COR-L47 (cell line): ENCODE data around the gene SPOCK1.

ENCODE experiments used
- DNase-seq: peaks from one replicate; lab custom pipeline; 2025; lab: John Stamatoyannopoulos, UW

Gene SPOCK1

GRCh38 chr5:137148159-137148558 lies 351.0 kb downstream of the SPOCK1 start:
- DNase-seq = no peak

GRCh38 chr5:137147346-137147745 lies 351.8 kb downstream of the SPOCK1 start:
- no peak for DNase-seq

GRCh38 chr5:137146402-137146890 lies 352.7 kb downstream of the SPOCK1 start:
- DNase-seq = no peak

GRCh38 chr5:137145721-137146120 lies 353.4 kb downstream of the SPOCK1 start:
- no peak for DNase-seq

- DNase-seq = no peak
These were observed 354.5 kb downstream of the SPOCK1 start for GRCh38 chr5:137144656-137145055.

GRCh38 chr5:137142764-137143605 lies 356.1 kb downstream of the SPOCK1 start:
- DNase-seq = no peak

GRCh38 chr5:137142346-137142745 lies 356.8 kb downstream of the SPOCK1 start:
- no peak for DNase-seq

- no peak for DNase-seq
These were observed 357.3 kb downstream of the SPOCK1 start for GRCh38 chr5:137141779-137142178.

- DNase-seq = peak; percentile 53
These were observed 362.0 kb downstream of the SPOCK1 start for GRCh38 chr5:137136991-137137632.

- no peak for DNase-seq
These were observed 364.1 kb downstream of the SPOCK1 start for GRCh38 chr5:137134920-137135532.

GRCh38 chr5:137129886-137130680 lies 369.0 kb downstream of the SPOCK1 start:
- DNase-seq = no peak

GRCh38 chr5:137128012-137128411 lies 371.1 kb downstream of the SPOCK1 start:
- DNase-seq = no peak

GRCh38 chr5:137126829-137127228 lies 372.3 kb downstream of the SPOCK1 start:
- DNase-seq = peak; percentile 3

- DNase-seq = peak; percentile 55
These were observed 376.6 kb downstream of the SPOCK1 start for GRCh38 chr5:137122558-137122957.

- peak; percentile 51 for DNase-seq
These were observed 377.1 kb downstream of the SPOCK1 start for GRCh38 chr5:137122075-137122474.

- DNase-seq = peak; percentile 43
These were observed 379.8 kb downstream of the SPOCK1 start for GRCh38 chr5:137119321-137119720.

GRCh38 chr5:137118629-137119028 lies 380.5 kb downstream of the SPOCK1 start:
- DNase-seq = no peak

GRCh38 chr5:137115152-137115551 lies 384.0 kb downstream of the SPOCK1 start:
- no peak for DNase-seq

- DNase-seq = no peak
These were observed 384.6 kb downstream of the SPOCK1 start for GRCh38 chr5:137114529-137114928.

GRCh38 chr5:137113939-137114338 lies 385.2 kb downstream of the SPOCK1 start:
- no peak for DNase-seq

- DNase-seq = no peak
These were observed 386.0 kb downstream of the SPOCK1 start for GRCh38 chr5:137113161-137113560.
